HEK293 (cell line): ENCODE results near the gene GRK5.

Experiments
- CTCF ChIA-PET: fragments of 350-600 bp; formaldehyde crosslinking; extraction: SDS; loops from one replicate; lab custom pipeline; 2021; ENCODE audit warnings: antibody characterized with exemption; lab: Yijun Ruan, JAX
- POLR2A ChIA-PET: fragments of 300-600 bp; formaldehyde crosslinking; extraction: SDS; loops from one replicate; lab custom pipeline; 2020; ENCODE audit warnings: antibody characterized with exemption, inconsistent platforms; lab: Yijun Ruan, JAX
- H3K27ac ChIP-seq: fragments of 200-500 bp; sonication (Bioruptor generic); 2 replicates; pipeline ENCODE4 v1.5.1; 2014; ENCODE audit warnings: low read depth, low read length, control low read depth, inconsistent platforms; ENCODE audit errors: extremely low read depth
- H3K36me3 ChIP-seq, 2 experiments: fragments of 200-500 bp in 1 of 2; sonication (Bioruptor generic) in 1 of 2; 1 replicate in 1 of 2; 2 replicates in 1 of 2; pipeline ENCODE4 v1.5.1; 2014 to 2017; ENCODE audit warnings: inconsistent platforms in 2 of 2, low read length in 2 of 2; ENCODE audit not compliant: control insufficient read depth in 2 of 2, insufficient read depth in 1 of 2
- H3K4me1 ChIP-seq: fragments of 200-500 bp; sonication (Bioruptor generic); 2 replicates; pipeline ENCODE4 v1.5.1; 2014; ENCODE audit warnings: mild to moderate bottlenecking, low read length, inconsistent platforms; ENCODE audit not compliant: control insufficient read depth, insufficient read depth
- H3K4me3 ChIP-seq: 2 replicates; pipeline ENCODE4 v1.5.1; 2011; ENCODE audit warnings: low read depth, mild to moderate bottlenecking, control low read depth, low read length, moderate library complexity
- H3K9me3 ChIP-seq: fragments of 200-500 bp; sonication (Bioruptor generic); 2 replicates; pipeline ENCODE4 v1.5.1; 2014; ENCODE audit warnings: low read depth, low read length, inconsistent platforms; ENCODE audit not compliant: control insufficient read depth, insufficient read depth
- EGR2 ChIP-seq: fragments of 450-650 bp; formaldehyde crosslinking; IDR thresholded peaks from 2 replicates; pipeline ENCODE4 v1.5.1; 2016; ENCODE audit warnings: low read depth, missing biosample characterization, missing genetic modification characterization
- ELK4 ChIP-seq: IDR thresholded peaks from 2 replicates; pipeline ENCODE4 v1.6.1; 2011; ENCODE audit warnings: mild to moderate bottlenecking, low read depth, low read length, borderline replicate concordance
- ZBTB48 ChIP-seq: fragments of 450-650 bp; formaldehyde crosslinking; IDR thresholded peaks from 2 replicates; pipeline ENCODE4 v1.5.1; 2016; ENCODE audit warnings: missing biosample characterization, missing genetic modification characterization
- ZBTB49 ChIP-seq: fragments of 450-650 bp; formaldehyde crosslinking; IDR thresholded peaks from 2 replicates; pipeline ENCODE4 v1.5.1; 2016; ENCODE audit warnings: missing biosample characterization, missing genetic modification characterization, low read depth
- ZFHX2 ChIP-seq: fragments of 450-650 bp; formaldehyde crosslinking; conservative IDR thresholded peaks from 2 replicates; pipeline ENCODE4 v1.5.1; 2016; ENCODE audit warnings: missing biosample characterization, missing genetic modification characterization
- ZNF140 ChIP-seq: fragments of 450-650 bp; formaldehyde crosslinking; IDR thresholded peaks from 2 replicates; pipeline ENCODE4 v1.5.1; 2016; ENCODE audit warnings: missing biosample characterization, missing genetic modification characterization
- ZNF449 ChIP-seq: fragments of 450-650 bp; formaldehyde crosslinking; IDR thresholded peaks from 2 replicates; pipeline ENCODE4 v1.5.1; 2017; ENCODE audit warnings: missing biosample characterization, mild to moderate bottlenecking, missing genetic modification characterization, moderate library complexity
- ZNF518A ChIP-seq: fragments of 450-650 bp; formaldehyde crosslinking; conservative IDR thresholded peaks from 2 replicates; pipeline ENCODE4 v1.5.1; 2016; ENCODE audit warnings: low read depth, missing biosample characterization, missing genetic modification characterization
- ZNF580 ChIP-seq: fragments of 450-650 bp; formaldehyde crosslinking; IDR thresholded peaks from 2 replicates; pipeline ENCODE4 v1.5.1; 2016; ENCODE audit warnings: missing biosample characterization, missing genetic modification characterization
- ZNF645 ChIP-seq: fragments of 450-650 bp; formaldehyde crosslinking; IDR thresholded peaks from 2 replicates; pipeline ENCODE4; 2016; ENCODE audit warnings: missing biosample characterization, missing genetic modification characterization
- ZSCAN18 ChIP-seq: fragments of 450-650 bp; formaldehyde crosslinking; IDR thresholded peaks from 2 replicates; pipeline ENCODE4 v1.5.1; 2016; ENCODE audit warnings: missing biosample characterization, missing genetic modification characterization
- ZSCAN4 ChIP-seq: fragments of 450-650 bp; formaldehyde crosslinking; IDR thresholded peaks from 2 replicates; pipeline ENCODE4 v1.5.1; 2017; ENCODE audit warnings: missing biosample characterization, missing genetic modification characterization
- ZXDB ChIP-seq: fragments of 450-650 bp; formaldehyde crosslinking; IDR thresholded peaks from 2 replicates; pipeline ENCODE4 v1.5.1; 2016; ENCODE audit warnings: missing biosample characterization, missing genetic modification characterization

Gene GRK5

GRCh38 chr10:119393845-119394244 is 186.5 kb downstream of the GRK5 start:
- no peaks in the 10 kb centered on the region for H3K36me3 ChIP-seq
- POLR2A ChIA-PET = no interaction called here
- H3K27ac ChIP-seq = no peak overlapping the region
- CTCF ChIA-PET = no interaction called here
- H3K9me3 ChIP-seq = no peaks in the 10 kb centered on the region
- no peaks in the 10 kb centered on the region for H3K4me1 ChIP-seq
- peak; percentile 100 for TF ChIP-seq ZFHX2 (tag by site-specific recombination)
- no peak for TF ChIP-seq ZBTB49
- TF ChIP-seq ZNF140 (tag by site-specific recombination) = 0 out of 2 replicates have a peak, but pooled peaks have one; percentile 11
- no peak for TF ChIP-seq ZNF518A (tag by site-specific recombination)
- TF ChIP-seq EGR2 = peak; percentile 99
- 0 out of 2 replicates have a peak, but pooled peaks have one; percentile 17 for TF ChIP-seq ZSCAN4 (tag by site-specific recombination)
- TF ChIP-seq, all 188 proteins: peak for 4
- no peak overlapping the region for H3K4me3 ChIP-seq

- Histone ChIP-seq H3K4me3 (no peak overlapping the region), H3K36me3 (no peaks in the 10 kb centered on the region), H3K27ac (no peak overlapping the region), H3K9me3 (no peaks in the 10 kb centered on the region), H3K4me1 (no peaks in the 10 kb centered on the region)
- ChIA-PET POLR2A (no interaction called here), CTCF (no interaction called here)
- no peak for TF ChIP-seq ZXDB (tag by site-specific recombination)
- TF ChIP-seq EGR2 = peak; percentile 60; the same call in 1 of the 2 replicates
- TF ChIP-seq ZFHX2 (tag by site-specific recombination) = peak; percentile 78
Measured at GRCh38 chr10:119394657-119395279, 187.4 kb downstream of the GRK5 start.

- H3K4me3 ChIP-seq = no peak overlapping the region
- H3K36me3 ChIP-seq = no peaks in the 10 kb centered on the region
- H3K9me3 ChIP-seq = no peaks in the 10 kb centered on the region
- H3K27ac ChIP-seq = no peak overlapping the region
- H3K4me1 ChIP-seq = no peaks in the 10 kb centered on the region
- CTCF ChIA-PET = interaction anchor here (0.5 to 1.5 kb wide), 2 partner anchors 13 to 196 kb away, joined by 4 to 8 read pairs; no protein-coding TSS in a partner anchor
- POLR2A ChIA-PET = no interaction called here
- TF ChIP-seq ZNF449 (tag by site-specific recombination) (no peak), ELK4 (no peak), ZBTB48 (tag by site-specific recombination) (no peak), ZSCAN18 (no peak), ZNF580 (tag by site-specific recombination) (no peak), ZNF645 (tag by site-specific recombination) (no peak)
Measured at GRCh38 chr10:119395280-119396007, 188.1 kb downstream of the GRK5 start.
